ENCODE results near the gene SNX27.

SNX27 gene

GRCh38 chr1:151703813-151704212 is 92.0 kb downstream of the SNX27 start:
- no peak overlapping the region for H3K4me3 ChIP-seq (ENCODE audit: low read depth, low read length)
- TF ChIP-seq, protein P1, sequence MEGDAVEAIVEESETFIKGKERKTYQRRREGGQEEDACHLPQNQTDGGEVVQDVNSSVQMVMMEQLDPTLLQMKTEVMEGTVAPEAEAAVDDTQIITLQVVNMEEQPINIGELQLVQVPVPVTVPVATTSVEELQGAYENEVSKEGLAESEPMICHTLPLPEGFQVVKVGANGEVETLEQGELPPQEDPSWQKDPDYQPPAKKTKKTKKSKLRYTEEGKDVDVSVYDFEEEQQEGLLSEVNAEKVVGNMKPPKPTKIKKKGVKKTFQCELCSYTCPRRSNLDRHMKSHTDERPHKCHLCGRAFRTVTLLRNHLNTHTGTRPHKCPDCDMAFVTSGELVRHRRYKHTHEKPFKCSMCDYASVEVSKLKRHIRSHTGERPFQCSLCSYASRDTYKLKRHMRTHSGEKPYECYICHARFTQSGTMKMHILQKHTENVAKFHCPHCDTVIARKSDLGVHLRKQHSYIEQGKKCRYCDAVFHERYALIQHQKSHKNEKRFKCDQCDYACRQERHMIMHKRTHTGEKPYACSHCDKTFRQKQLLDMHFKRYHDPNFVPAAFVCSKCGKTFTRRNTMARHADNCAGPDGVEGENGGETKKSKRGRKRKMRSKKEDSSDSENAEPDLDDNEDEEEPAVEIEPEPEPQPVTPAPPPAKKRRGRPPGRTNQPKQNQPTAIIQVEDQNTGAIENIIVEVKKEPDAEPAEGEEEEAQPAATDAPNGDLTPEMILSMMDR (IDR thresholded peaks at IDR 0.05; ENCODE audit: borderline replicate concordance, insufficient read depth, low read depth, low read length): no peak

DNA sequence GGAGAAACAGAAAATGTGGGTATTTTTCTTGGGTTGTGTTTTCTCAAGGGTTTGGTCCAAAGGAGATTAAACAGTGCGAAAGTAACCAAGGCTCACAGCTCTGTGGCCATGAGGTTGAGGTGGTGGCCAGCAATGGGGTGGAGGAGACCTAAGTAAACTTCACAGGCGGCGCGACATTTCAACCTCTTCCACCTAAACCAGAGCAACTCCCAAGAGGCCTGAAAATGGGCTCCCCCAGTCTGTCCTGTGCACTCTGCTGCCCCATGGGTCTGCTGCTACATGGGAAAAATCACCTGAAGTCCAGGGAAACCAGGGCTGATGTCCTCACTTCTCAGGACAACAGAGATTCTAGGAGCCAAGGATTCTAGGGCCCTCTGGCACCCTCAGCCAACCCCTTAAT is 92.4 kb downstream of the SNX27 start:
- H3K4me3 ChIP-seq (ENCODE audit: low read depth, low read length): no peak overlapping the region
- TF ChIP-seq, protein P1 (IDR thresholded peaks at IDR 0.05; ENCODE audit: borderline replicate concordance, insufficient read depth, low read depth, low read length): no peak

DNA sequence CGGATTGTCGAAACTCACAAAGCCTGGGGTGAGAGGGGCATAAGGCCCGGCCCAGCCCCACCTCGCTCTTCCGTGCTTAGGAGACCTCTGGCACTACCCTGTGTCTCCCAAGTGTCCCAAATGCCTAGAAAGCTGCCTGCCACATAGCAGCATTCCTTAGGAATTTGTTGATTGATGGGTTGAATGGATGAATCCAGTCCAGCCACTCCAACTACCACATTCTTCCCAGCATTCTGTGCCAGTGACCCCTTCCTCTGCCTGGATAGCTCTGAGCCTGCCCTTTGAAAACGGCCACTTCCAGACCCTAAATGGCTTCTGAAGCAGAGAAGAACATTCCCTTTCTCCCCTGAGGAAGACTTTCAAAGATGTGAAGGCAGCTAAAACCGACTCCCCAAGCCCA is 93.3 kb downstream of the SNX27 start:
- TF ChIP-seq, protein P1 (IDR thresholded peaks at IDR 0.05; ENCODE audit: borderline replicate concordance, insufficient read depth, low read depth, low read length): no peak

DNA sequence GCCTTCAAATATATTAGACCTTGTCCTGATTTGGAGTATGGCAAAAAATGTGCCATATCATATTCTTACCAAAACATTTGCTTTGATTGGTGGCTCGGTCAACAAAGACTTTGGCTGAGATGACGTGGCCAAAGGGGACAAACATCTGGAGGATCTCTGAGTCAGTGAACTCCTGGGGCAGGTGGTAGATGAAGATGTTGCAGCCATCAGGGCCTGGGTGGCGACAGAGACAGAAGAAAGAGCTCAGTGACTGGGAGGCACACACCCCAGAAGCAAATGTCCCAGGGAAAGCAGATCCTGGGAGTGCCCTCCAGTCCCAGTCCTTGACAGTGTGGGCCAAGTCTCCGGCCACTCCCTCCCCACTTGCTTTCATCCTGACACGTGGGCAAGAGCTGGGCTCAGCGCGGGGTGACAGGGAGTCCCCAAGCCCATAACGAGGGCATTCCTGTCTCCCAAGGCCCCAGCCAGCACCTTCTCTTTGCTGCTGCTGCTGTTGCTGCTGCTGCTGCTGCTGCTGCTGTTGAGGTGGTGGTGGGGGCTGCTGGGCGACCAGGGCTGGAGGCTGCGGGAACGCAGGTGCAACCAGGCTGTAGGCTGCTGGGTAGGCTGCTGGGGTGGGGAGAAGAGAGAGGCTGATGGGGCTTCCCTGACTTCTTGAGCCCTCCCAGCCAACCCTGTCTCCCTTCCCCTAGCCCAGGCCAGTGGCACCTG is 94.1 kb downstream of the SNX27 start:
- TF ChIP-seq, protein P1 (IDR thresholded peaks at IDR 0.05; ENCODE audit: borderline replicate concordance, insufficient read depth, low read depth, low read length): no peak
- no peak overlapping the region for H3K4me3 ChIP-seq (ENCODE audit: low read depth, low read length)

More for the DNA sequence above, 93.3 kb downstream of the SNX27 start:
- H3K4me3 ChIP-seq (ENCODE audit: low read depth, low read length): no peak overlapping the region

- TF ChIP-seq, protein P1 (IDR thresholded peaks at IDR 0.05; ENCODE audit: borderline replicate concordance, insufficient read depth, low read depth, low read length): no peak
- H3K4me3 ChIP-seq (ENCODE audit: low read depth, low read length): no peak overlapping the region
Observed at GRCh38 chr1:151706464-151707415, 94.9 kb downstream of the SNX27 start.

- no peak overlapping the region for H3K4me3 ChIP-seq (ENCODE audit: low read depth, low read length)
- TF ChIP-seq, protein P1 (IDR thresholded peaks at IDR 0.05; ENCODE audit: borderline replicate concordance, insufficient read depth, low read depth, low read length): no peak
Observed at GRCh38 chr1:151707541-151708065, 95.8 kb downstream of the SNX27 start.

Measured in GM12875 (cell line).